HG03469 (cell line): Measurements from ENCODE around the gene GRB10.
"Not testable (repeated sequence)": the region's sequence is repeated elsewhere in the genome, so short reads cannot be mapped to it uniquely, and the experiment has no call there.

Experiments used
- ATAC-seq: cut with Tn5 transposase; IDR thresholded peaks from one replicate; pipeline ENCODE4 v1.9.1; 2021; ENCODE audit warnings: mild to moderate bottlenecking, moderate library complexity, moderate number of reproducible peaks; ENCODE audit not compliant: unreplicated experiment

GRB10 gene

GRCh38 chr7:50591098-50591479 lies 191.6 kb downstream of the GRB10 start:
- ATAC-seq = no peak

- ATAC-seq = no peak
Observed at GRCh38 chr7:50590535-50590934, 192.2 kb downstream of the GRB10 start.

- ATAC-seq = no peak
Observed at GRCh38 chr7:50589364-50589763, 193.3 kb downstream of the GRB10 start.

- ATAC-seq = no peak
Observed at GRCh38 chr7:50588937-50589336, 193.8 kb downstream of the GRB10 start.

- ATAC-seq = no peak
Observed at GRCh38 chr7:50587737-50588136, 195.0 kb downstream of the GRB10 start.

GRCh38 chr7:50584793-50585408 lies 197.8 kb downstream of the GRB10 start:
- no peak for ATAC-seq

GRCh38 chr7:50584386-50584785 lies 198.3 kb downstream of the GRB10 start:
- no peak for ATAC-seq

GRCh38 chr7:50583295-50583694 lies 199.4 kb downstream of the GRB10 start:
- ATAC-seq = not testable (repeated sequence)

GRCh38 chr7:50582271-50582670 lies 200.4 kb downstream of the GRB10 start:
- ATAC-seq = not testable (repeated sequence)

- not testable (repeated sequence) for ATAC-seq
Observed at GRCh38 chr7:50580666-50581065, 202.0 kb downstream of the GRB10 start.

GRCh38 chr7:50580057-50580456 lies 202.6 kb downstream of the GRB10 start:
- no peak for ATAC-seq

GRCh38 chr7:50578105-50578504 lies 204.6 kb downstream of the GRB10 start:
- not testable (repeated sequence) for ATAC-seq

GRCh38 chr7:50577569-50577968 lies 205.1 kb downstream of the GRB10 start:
- no peak for ATAC-seq

GRCh38 chr7:50576388-50576787 lies 206.3 kb downstream of the GRB10 start:
- ATAC-seq = not testable (repeated sequence)

- ATAC-seq = no peak
Observed at GRCh38 chr7:50567715-50568261, 214.9 kb downstream of the GRB10 start.

GRCh38 chr7:50565977-50566376 lies 216.7 kb downstream of the GRB10 start:
- no peak for ATAC-seq

- no peak for ATAC-seq
Observed at GRCh38 chr7:50565559-50565916, 217.2 kb downstream of the GRB10 start.

GRCh38 chr7:50564640-50565558 lies 217.8 kb downstream of the GRB10 start, which contains the start of gene DDC:
TSS of gene DDC (minus strand) at chr7:50565405. CDS start at chr7:50544085, 21,320 bp downstream.
- no peak for ATAC-seq

- no peak for ATAC-seq
Observed at GRCh38 chr7:50564171-50564570, 218.5 kb downstream of the GRB10 start.

- no peak for ATAC-seq
Observed at GRCh38 chr7:50562136-50562535, 220.6 kb downstream of the GRB10 start.

- ATAC-seq = no peak
Observed at GRCh38 chr7:50560865-50561351, 221.8 kb downstream of the GRB10 start.

GRCh38 chr7:50559881-50560280 lies 222.8 kb downstream of the GRB10 start:
- no peak for ATAC-seq
